K562 (cell line): Measurements from ENCODE around the gene ATMIN. TPM values are rescaled to one million over a fixed set of nuclear protein-coding genes. Genes with fewer than 3 reads are reported as not detected.

Source experiments
- ARID3B ChIP-seq: fragments of 250-450 bp; sonication (Bioruptor Pico); IDR thresholded peaks from 2 replicates; pipeline ENCODE4 v1.4.0; 2020; ENCODE audit warnings: borderline replicate concordance
- C11orf30 ChIP-seq: fragments of 450-650 bp; IDR thresholded peaks from 2 replicates; pipeline ENCODE4 v1.6.1; 2016; ENCODE audit warnings: low read depth, mild to moderate bottlenecking
- CCAR2 ChIP-seq: fragments of 200-400 bp; formaldehyde crosslinking; IDR thresholded peaks from 2 replicates; pipeline ENCODE4 v1.6.1; 2017; ENCODE audit warnings: mild to moderate bottlenecking, low read depth, low read length
- CREB3 ChIP-seq: fragments of 450-650 bp; conservative IDR thresholded peaks from 2 replicates; pipeline ENCODE4 v1.6.1; 2016; ENCODE audit warnings: missing genetic modification characterization, low read depth, mild to moderate bottlenecking, missing compliant biosample characterization, moderate library complexity
- DDX20 ChIP-seq: fragments of 450-650 bp; IDR thresholded peaks from 2 replicates; pipeline ENCODE4 v1.6.1; 2016; ENCODE audit warnings: missing genetic modification characterization, low read depth, mild to moderate bottlenecking, missing compliant biosample characterization, moderate library complexity
- ERF ChIP-seq: fragments of 450-650 bp; formaldehyde crosslinking; IDR thresholded peaks from 2 replicates; pipeline ENCODE4 v1.4.0; 2020; ENCODE audit warnings: mild to moderate bottlenecking, mixed read lengths
- NR2C1 ChIP-seq, 2 experiments: fragments of 450-650 bp; IDR thresholded peaks; 2 replicates each; pipeline ENCODE4 v1.6.1; 2017; ENCODE audit warnings: mild to moderate bottlenecking in 2 of 2, antibody characterized with exemption in 1 of 2, inconsistent platforms in 1 of 2, missing compliant biosample characterization in 1 of 2, missing genetic modification characterization in 1 of 2
- POLR3G ChIP-seq: IDR thresholded peaks from 2 replicates; pipeline ENCODE4 v1.6.1; 2011; ENCODE audit not compliant: insufficient read length, insufficient replicate concordance; ENCODE audit errors: extremely low read depth
- PRMT5 ChIP-seq: sonication (generic); formaldehyde crosslinking; IDR thresholded peaks from 2 replicates; pipeline ENCODE4 v1.5.0; 2020; ENCODE audit warnings: missing genetic modification reagents
- RBBP5 ChIP-seq: fragments of 200-600 bp; sonication (generic); IDR thresholded peaks from 2 replicates; pipeline ENCODE4 v1.6.1; 2012; ENCODE audit warnings: borderline replicate concordance, mild to moderate bottlenecking, low read length, control low read depth, inconsistent platforms; ENCODE audit not compliant: insufficient read depth, poor library complexity, severe bottlenecking
- RFX1 ChIP-seq: fragments of 450-650 bp; IDR thresholded peaks from 2 replicates; pipeline ENCODE4 v1.6.1; 2016; ENCODE audit warnings: mild to moderate bottlenecking, moderate library complexity
- SOX6 ChIP-seq: fragments of 450-650 bp; IDR thresholded peaks from 2 replicates; pipeline ENCODE4 v1.6.1; 2014; ENCODE audit warnings: mild to moderate bottlenecking
- ZNF274 ChIP-seq: IDR thresholded peaks from 2 replicates; pipeline ENCODE4 v1.6.1; 2011; ENCODE audit warnings: low read depth, mild to moderate bottlenecking, low read length, moderate library complexity, borderline replicate concordance
- ZNF311 ChIP-seq: fragments of 250-450 bp; sonication (Bioruptor Pico); IDR thresholded peaks from 2 replicates; pipeline ENCODE4 v1.4.0; 2020; ENCODE audit warnings: mild to moderate bottlenecking, moderate library complexity
- ZNF583 ChIP-seq: fragments of 250-450 bp; sonication (Bioruptor Pico); IDR thresholded peaks from 2 replicates; pipeline ENCODE4 v1.4.0; 2020
- polyA plus RNA-seq, 8 experiments: library from polyadenylated mRNA; depleted of rRNA in 4 of 8; stranded (reverse) in 5 of 8; unstranded in 3 of 8; fragments of >200 nt; fragmentation: Nextera tagmentation in 2 of 8; fragmentation: Illumina TruSeq in 1 of 8; extraction: Ambion mirVana in 2 of 8; extraction: Trizol in 1 of 8; gene quantifications; 2 replicates each; pipeline versions ENCODE4 v1.2.1 to v1.2.3, GENCODE V29; 2011 to 2014; ENCODE audit warnings: inconsistent platforms in 1 of 8, missing spikeins in 1 of 8
- total RNA-seq, 7 experiments: library from RNA; depleted of rRNA in 6 of 7; stranded (reverse); fragments of >200 nt in 6 of 7; fragmentation: Illumina TruSeq in 2 of 7; extraction: Trizol in 2 of 7; gene quantifications; 2 replicates each; pipeline versions ENCODE4 v1.2.1 to v1.2.3, GENCODE V29; 2011 to 2021; ENCODE audit warnings: low replicate concordance in 1 of 7
- TF ChIP-seq, protein P1 (sequence below): sonication (generic); formaldehyde crosslinking; IDR thresholded peaks from 2 replicates; pipeline ENCODE4 v1.8.0; 2022; ENCODE audit warnings: missing genetic modification reagents, mild to moderate bottlenecking, borderline replicate concordance
- TF ChIP-seq, protein P2 (sequence below): fragments of 200-800 bp; sonication (Bioruptor generic); IDR thresholded peaks from 2 replicates; pipeline ENCODE4 v1.6.1; 2017; ENCODE audit warnings: missing genetic modification characterization, missing compliant biosample characterization
- TF ChIP-seq, protein P3 (sequence below): fragments of 450-650 bp; formaldehyde crosslinking; IDR thresholded peaks from 2 replicates; pipeline ENCODE4 v1.4.0; 2022; ENCODE audit warnings: missing genetic modification characterization
- TF ChIP-seq, protein P4 (sequence below): fragments of 450-650 bp; IDR thresholded peaks from 2 replicates; pipeline ENCODE4 v1.7.1; 2018; ENCODE audit warnings: mild to moderate bottlenecking, low read depth; ENCODE audit not compliant: partially characterized antibody

Gene ATMIN
- total and polyA plus RNA-seq, 9 of the 15 experiments (the other 6 are each of a cell fraction or from before 2014, with no cell fraction given), result 6.7 to 40.9 (median 23.4) TPM

DNA sequence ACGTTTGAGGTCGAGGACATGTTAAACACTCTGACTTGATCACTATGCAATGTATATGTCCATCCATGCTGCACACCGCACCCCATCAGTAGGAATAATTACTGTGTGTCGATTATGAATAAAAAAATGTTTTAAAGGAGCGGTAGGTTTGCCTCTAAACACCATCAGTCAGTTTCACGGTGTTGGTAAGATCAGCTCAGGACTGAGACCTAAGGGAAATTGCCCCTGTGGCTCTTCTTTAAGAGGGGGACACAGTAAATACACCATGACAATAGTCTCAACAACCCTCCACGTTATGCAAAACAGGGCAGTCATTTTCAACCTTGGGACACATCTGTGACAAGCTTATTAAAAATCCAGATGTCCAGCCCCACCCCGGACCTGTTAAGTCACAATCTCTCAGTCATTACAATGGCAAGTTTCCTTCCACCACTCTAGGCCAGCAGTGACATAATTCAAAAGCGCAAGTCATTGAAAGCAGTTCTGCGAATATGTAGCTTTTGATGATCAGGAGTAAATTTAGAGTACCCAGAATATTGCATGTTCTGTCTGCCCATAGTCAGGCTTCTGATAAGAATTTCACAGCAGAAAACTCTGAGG, 1.2 kb downstream of the ATMIN start (continued):
- TF ChIP-seq ZNF274 (no peak), RBBP5 (no peak), CCAR2 (no peak), CREB3 (tag) (0 out of 2 replicates have a peak, but pooled peaks have one; percentile 24), ZNF311 (CRISPR knock-in tag) (no peak), ERF (CRISPR knock-in tag) (no peak), DDX20 (tag) (no peak), POLR3G (no peak), NR2C1 (IDR thresholded peaks at IDR 0.05) (no peak), NR2C1 (tag; IDR thresholded peaks at IDR 0.05) (no peak), ZNF583 (CRISPR knock-in tag) (no peak), ARID3B (no peak), SOX6 (no peak), C11orf30 (peak; percentile 78), PRMT5 (CRISPR knock-in tag) (no peak), RFX1 (no peak)
- TF ChIP-seq, protein P1, sequence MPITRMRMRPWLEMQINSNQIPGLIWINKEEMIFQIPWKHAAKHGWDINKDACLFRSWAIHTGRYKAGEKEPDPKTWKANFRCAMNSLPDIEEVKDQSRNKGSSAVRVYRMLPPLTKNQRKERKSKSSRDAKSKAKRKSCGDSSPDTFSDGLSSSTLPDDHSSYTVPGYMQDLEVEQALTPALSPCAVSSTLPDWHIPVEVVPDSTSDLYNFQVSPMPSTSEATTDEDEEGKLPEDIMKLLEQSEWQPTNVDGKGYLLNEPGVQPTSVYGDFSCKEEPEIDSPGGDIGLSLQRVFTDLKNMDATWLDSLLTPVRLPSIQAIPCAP (CRISPR knock-in tag), result no peak
- TF ChIP-seq, protein P2, sequence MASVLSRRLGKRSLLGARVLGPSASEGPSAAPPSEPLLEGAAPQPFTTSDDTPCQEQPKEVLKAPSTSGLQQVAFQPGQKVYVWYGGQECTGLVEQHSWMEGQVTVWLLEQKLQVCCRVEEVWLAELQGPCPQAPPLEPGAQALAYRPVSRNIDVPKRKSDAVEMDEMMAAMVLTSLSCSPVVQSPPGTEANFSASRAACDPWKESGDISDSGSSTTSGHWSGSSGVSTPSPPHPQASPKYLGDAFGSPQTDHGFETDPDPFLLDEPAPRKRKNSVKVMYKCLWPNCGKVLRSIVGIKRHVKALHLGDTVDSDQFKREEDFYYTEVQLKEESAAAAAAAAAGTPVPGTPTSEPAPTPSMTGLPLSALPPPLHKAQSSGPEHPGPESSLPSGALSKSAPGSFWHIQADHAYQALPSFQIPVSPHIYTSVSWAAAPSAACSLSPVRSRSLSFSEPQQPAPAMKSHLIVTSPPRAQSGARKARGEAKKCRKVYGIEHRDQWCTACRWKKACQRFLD (CRISPR knock-in tag), result no peak
- TF ChIP-seq, protein P3, sequence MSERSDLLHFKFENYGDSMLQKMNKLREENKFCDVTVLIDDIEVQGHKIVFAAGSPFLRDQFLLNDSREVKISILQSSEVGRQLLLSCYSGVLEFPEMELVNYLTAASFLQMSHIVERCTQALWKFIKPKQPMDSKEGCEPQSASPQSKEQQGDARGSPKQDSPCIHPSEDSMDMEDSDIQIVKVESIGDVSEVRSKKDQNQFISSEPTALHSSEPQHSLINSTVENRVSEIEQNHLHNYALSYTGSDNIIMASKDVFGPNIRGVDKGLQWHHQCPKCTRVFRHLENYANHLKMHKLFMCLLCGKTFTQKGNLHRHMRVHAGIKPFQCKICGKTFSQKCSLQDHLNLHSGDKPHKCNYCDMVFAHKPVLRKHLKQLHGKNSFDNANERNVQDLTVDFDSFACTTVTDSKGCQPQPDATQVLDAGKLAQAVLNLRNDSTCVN (CRISPR knock-in tag), result no peak
- TF ChIP-seq, protein P4, sequence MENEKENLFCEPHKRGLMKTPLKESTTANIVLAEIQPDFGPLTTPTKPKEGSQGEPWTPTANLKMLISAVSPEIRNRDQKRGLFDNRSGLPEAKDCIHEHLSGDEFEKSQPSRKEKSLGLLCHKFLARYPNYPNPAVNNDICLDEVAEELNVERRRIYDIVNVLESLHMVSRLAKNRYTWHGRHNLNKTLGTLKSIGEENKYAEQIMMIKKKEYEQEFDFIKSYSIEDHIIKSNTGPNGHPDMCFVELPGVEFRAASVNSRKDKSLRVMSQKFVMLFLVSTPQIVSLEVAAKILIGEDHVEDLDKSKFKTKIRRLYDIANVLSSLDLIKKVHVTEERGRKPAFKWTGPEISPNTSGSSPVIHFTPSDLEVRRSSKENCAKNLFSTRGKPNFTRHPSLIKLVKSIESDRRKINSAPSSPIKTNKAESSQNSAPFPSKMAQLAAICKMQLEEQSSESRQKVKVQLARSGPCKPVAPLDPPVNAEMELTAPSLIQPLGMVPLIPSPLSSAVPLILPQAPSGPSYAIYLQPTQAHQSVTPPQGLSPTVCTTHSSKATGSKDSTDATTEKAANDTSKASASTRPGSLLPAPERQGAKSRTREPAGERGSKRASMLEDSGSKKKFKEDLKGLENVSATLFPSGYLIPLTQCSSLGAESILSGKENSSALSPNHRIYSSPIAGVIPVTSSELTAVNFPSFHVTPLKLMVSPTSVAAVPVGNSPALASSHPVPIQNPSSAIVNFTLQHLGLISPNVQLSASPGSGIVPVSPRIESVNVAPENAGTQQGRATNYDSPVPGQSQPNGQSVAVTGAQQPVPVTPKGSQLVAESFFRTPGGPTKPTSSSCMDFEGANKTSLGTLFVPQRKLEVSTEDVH, result no peak
